Natural killer cell (primary cell): ENCODE results near the gene TBC1D3H. TPM values are rescaled to one million over a fixed set of nuclear protein-coding genes. Genes with fewer than 3 reads are reported as not detected.
"Not testable (repeated sequence)": the region's sequence is repeated elsewhere in the genome, so short reads cannot be mapped to it uniquely, and the experiment has no call there.

ENCODE experiments used
- ATAC-seq, 3 donors: fragments of 150-1000 bp in 2 of 3; fragments of 200-7000 bp in 1 of 3; cut with Tn5 transposase; 1 replicate in 1 of 3; 2 replicates in 2 of 3; pipeline ENCODE4 v1.10.0; 2021; ENCODE audit warnings: mild to moderate bottlenecking in 2 of 3, moderate library complexity in 2 of 3
- DNase-seq, 2 donors: peaks; one replicate each; pipeline versions ENCODE4 v3.0.0 to v3.0.0-alpha.2; 2013 to 2021; ENCODE audit warnings: mixed read lengths in 1 of 2
- H3K27ac ChIP-seq: one replicate; pipeline ENCODE4 v1.5.1; 2013; ENCODE audit warnings: mild to moderate bottlenecking, low read length
- H3K27me3 ChIP-seq: one replicate; pipeline ENCODE4 v1.6.1; 2013; ENCODE audit warnings: low read length; ENCODE audit not compliant: control insufficient read depth, insufficient read depth
- H3K36me3 ChIP-seq: one replicate; pipeline ENCODE4 v1.6.1; 2013; ENCODE audit warnings: low read length; ENCODE audit not compliant: control insufficient read depth, insufficient read depth
- H3K4me1 ChIP-seq: one replicate; pipeline ENCODE4 v1.6.1; 2013; ENCODE audit warnings: low read length; ENCODE audit not compliant: control insufficient read depth, insufficient read depth
- H3K4me3 ChIP-seq: one replicate; pipeline ENCODE4 v1.5.1; 2013; ENCODE audit warnings: low read length
- H3K9me3 ChIP-seq: one replicate; pipeline ENCODE4 v1.6.1; 2013; ENCODE audit warnings: low read length; ENCODE audit not compliant: control insufficient read depth, insufficient read depth
- H3K27ac Mint-ChIP-seq, 2 donors: one replicate each; pipeline ENCODE4 v1.8.0; 2022; ENCODE audit warnings: mild to moderate bottlenecking in 2 of 2, mixed read lengths in 2 of 2, moderate library complexity in 1 of 2
- H3K27me3 Mint-ChIP-seq, 2 donors: one replicate each; pipeline ENCODE4 v1.8.0; 2022; ENCODE audit warnings: low read depth in 2 of 2, mixed read lengths in 2 of 2
- H3K36me3 Mint-ChIP-seq: one replicate; pipeline ENCODE4 v1.8.0; 2022; ENCODE audit warnings: mixed read lengths
- H3K4me1 Mint-ChIP-seq, 2 donors: one replicate each; pipeline ENCODE4 v1.8.0; 2022; ENCODE audit warnings: mixed read lengths in 2 of 2
- H3K4me3 Mint-ChIP-seq: one replicate; pipeline ENCODE4 v1.8.0; 2022; ENCODE audit warnings: mild to moderate bottlenecking, moderate library complexity, mixed read lengths
- H3K9me3 Mint-ChIP-seq, 2 donors: one replicate each; pipeline ENCODE4 v1.8.0; 2022; ENCODE audit warnings: mixed read lengths in 2 of 2
- whole genome bisulfite sequencing: methylation state at CpG from one replicate; pipeline ENCODE4 v1.1.7; 2013; ENCODE audit warnings: missing lambda C conversion rate; ENCODE audit not compliant: insufficient coverage; 5-methylcytosine and 5-hydroxymethylcytosine counted together
- intact Hi-C: fragments of 100-400 bp; cut with micrococcal nuclease; formaldehyde crosslinking; loops from one replicate; pipeline ENCODE4 v1.14.2; 2022
- total RNA-seq, 4 donors: library from RNA; stranded (reverse); fragments of 120-200 nt in 1 of 4; gene quantifications; one replicate each; pipeline versions ENCODE4 v1.2.3 to v1.2.4, GENCODE V29; 2013 to 2022

TBC1D3H gene
- not detected for total RNA-seq
- total RNA-seq (2013), result not detected

DNA sequence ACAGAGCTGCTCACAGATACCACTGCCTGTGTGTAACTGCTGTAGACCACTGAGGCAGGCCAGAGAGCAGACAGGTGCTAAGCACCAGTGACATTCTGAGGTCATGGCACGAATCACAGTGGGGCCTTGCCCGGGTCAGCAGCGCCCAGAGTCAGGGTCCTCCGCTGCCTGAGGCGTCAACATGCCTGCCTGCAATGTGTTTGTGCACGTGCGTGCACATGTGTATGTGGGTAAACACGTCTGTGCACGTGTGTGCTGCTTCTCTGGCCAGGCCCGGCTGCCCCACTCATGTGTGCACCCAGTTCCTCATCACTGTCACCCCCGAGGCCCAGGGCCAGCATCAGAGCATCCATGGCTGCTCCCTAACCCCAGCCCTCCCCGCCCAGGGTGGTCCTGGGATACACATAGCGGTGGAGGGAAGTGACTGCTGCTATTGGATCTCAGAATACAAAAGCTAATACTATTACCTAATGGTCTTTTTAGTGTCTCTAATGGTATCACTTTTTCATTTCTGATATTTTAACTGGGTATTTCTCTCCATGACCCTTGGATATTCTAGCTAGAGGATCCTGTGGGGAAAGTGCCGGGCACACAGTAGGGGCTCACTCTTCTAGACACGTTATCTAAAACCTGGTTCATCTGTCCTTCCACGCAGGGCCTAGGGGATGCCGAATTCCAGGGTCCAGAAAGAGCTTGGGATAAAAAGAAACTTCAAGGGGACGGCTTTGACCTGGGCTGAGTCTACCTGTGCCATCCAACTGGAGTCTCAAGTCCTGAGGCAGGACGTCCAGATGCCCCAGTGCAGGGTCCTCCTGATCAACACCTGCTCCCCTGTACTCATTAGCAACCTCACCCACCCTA, at the start of gene TBC1D3H:
Gene TBC1D3H, minus strand, starts transcription at position 51 of the 861 bp plus-strand sequence. CDS start 1,540 bp downstream, outside the sequence.
- H3K27ac ChIP-seq, H3K36me3 ChIP-seq, H3K36me3 Mint-ChIP-seq, H3K4me1 Mint-ChIP-seq, H3K9me3 ChIP-seq, H3K27me3 Mint-ChIP-seq, intact Hi-C loops, H3K4me3 Mint-ChIP-seq, H3K27me3 ChIP-seq, H3K4me1 ChIP-seq, H3K4me3 ChIP-seq, H3K27ac Mint-ChIP-seq, H3K9me3 Mint-ChIP-seq, DNase-seq, ATAC-seq: not testable (repeated sequence)
- WGBS, result 63% methylated on average over 3 of the region's 19 CpGs

DNA sequence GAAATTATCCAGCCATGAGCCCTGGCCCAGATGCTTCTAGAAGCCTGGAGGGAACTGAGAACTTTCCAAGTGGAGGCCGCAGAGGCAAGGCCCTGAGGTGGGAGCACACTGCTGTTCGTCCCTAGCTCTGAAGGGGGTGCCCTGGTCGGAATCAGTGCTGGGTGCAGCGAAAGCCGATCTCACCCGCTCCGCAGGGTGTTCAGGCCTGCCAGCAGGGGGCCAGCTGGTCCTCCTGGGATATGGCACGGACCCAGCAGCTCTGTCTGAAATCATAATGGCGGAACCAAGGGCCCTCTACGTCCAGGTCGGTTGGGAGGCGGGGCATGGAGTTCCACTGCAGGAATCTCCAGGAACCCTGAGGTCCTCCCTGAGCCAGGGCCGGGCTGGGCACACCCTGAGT, 40.7 kb upstream of the TBC1D3H start:
- H3K36me3 ChIP-seq, H3K36me3 Mint-ChIP-seq, H3K4me1 ChIP-seq, H3K4me1 Mint-ChIP-seq, H3K4me3 Mint-ChIP-seq, H3K27ac ChIP-seq, H3K27me3 Mint-ChIP-seq, H3K4me3 ChIP-seq, H3K9me3 ChIP-seq, ATAC-seq, DNase-seq, H3K9me3 Mint-ChIP-seq, H3K27me3 ChIP-seq, intact Hi-C loops, H3K27ac Mint-ChIP-seq: not testable (repeated sequence)
- no CpG with 5 or more reads among the region's 13 CpGs for WGBS

DNA sequence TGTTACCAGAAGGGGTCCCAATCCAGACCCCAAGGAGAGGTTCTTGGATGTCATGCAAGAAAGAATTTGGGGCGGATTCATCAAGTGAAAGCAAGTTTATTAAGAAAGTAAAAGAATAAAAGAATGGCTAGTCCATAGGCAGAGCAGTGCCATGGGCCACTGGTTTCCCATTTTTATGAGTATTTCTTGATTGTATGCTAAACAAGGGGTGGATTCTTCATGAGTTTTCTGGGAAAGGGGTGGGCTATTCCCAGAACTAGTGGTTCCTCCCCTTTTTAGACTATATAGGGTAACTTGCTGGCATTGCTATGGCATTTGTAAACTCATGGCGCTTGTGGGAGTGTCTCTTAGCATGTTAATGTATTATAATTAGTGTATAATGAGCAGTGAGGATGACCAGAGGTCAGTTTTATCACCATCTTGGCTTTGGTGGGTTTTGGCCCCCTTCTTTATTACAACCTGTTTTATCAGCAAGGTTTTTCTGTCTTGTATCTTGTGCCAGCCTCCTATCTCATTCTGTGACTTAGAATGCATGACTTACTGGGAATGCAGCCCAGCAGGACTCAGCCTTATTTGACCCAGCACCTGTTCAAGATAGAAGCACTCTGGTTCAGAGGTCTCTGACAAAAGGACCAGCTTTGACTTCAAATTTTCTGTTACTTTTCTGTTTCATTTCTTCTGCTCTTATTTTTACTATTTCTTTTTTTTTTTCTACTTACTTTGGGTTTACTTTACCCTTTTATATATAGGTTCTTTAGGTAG, 27.1 kb upstream of the TBC1D3H start:
- H3K4me1 ChIP-seq, H3K4me1 Mint-ChIP-seq, H3K27me3 ChIP-seq, ATAC-seq, H3K27ac ChIP-seq, H3K27ac Mint-ChIP-seq, H3K36me3 ChIP-seq, DNase-seq, intact Hi-C loops, H3K27me3 Mint-ChIP-seq, H3K36me3 Mint-ChIP-seq, H3K4me3 ChIP-seq, H3K9me3 ChIP-seq, H3K4me3 Mint-ChIP-seq, H3K9me3 Mint-ChIP-seq: not testable (repeated sequence)
- no CpG with 5 or more reads among the region's 2 CpGs for WGBS

DNA sequence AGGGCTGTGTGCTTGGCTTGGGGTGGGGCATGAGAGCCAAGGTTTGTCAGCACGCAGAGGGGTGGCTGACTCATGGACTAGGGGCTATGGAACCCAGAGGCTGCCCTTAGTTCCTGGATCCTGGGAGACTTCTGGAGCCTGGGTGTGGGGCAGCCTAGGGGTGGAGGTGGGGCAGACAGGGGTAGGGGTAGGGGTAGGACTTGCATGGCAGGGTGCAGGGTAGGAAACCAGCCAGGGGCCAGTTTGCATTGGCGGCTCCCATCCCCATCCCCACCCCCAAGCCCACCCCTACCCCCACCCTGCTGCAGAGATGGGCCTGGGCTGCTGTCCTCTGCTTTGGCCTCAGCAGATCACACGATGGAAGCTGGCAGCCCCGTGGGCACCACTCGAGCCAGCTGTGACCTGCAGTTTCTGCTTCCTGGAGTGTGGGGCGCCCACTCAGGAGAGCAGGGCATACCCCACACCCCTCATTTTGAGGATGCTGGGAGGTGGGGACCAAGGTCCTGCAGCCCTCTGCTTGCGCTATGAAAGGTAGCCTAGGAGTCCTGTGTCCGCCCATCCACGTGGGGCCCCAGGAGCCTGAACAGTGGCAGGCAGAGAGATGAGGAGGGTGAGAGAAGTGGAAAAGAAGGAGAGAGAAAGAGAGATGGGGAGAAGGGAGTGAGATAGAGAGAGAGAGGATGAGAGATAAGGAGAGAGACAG, 2.9 kb upstream of the TBC1D3H start:
- intact Hi-C loops, H3K36me3 Mint-ChIP-seq, ATAC-seq: not testable (repeated sequence)

DNA sequence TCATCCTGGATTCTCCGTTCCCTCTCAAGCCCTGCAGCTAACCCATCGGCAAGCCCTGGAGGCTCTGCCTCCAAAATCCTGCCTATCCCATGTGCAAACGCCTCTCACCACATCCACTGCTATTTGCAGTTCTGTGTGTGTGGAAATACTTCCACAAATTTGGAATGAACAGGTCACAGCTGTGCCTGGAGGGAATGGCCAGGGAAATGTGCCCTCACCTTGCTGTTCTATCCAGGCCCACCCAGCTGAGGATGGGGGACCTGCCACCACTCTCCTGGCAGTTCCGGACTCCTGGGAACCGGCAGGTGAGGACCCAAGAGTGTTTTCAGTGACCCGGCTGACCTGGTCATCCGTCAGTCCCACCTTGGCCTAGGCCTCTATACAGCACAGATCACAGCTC, 12.3 kb downstream of the TBC1D3H start:
- H3K9me3 ChIP-seq, H3K36me3 Mint-ChIP-seq, H3K27ac Mint-ChIP-seq, H3K27ac ChIP-seq, ATAC-seq, H3K4me3 Mint-ChIP-seq, H3K4me1 ChIP-seq, H3K27me3 Mint-ChIP-seq, H3K4me3 ChIP-seq, DNase-seq, H3K27me3 ChIP-seq, H3K4me1 Mint-ChIP-seq, intact Hi-C loops, H3K9me3 Mint-ChIP-seq, H3K36me3 ChIP-seq: not testable (repeated sequence)
- no CpG with 5 or more reads among the region's 7 CpGs for WGBS

More for the DNA sequence above, 2.9 kb upstream of the TBC1D3H start:
- not testable (repeated sequence) for H3K4me1 ChIP-seq, H3K9me3 ChIP-seq, H3K27me3 ChIP-seq, DNase-seq, H3K27ac Mint-ChIP-seq, H3K9me3 Mint-ChIP-seq, H3K36me3 ChIP-seq, H3K4me3 Mint-ChIP-seq, H3K27me3 Mint-ChIP-seq, H3K4me1 Mint-ChIP-seq, H3K4me3 ChIP-seq, H3K27ac ChIP-seq
- WGBS, result no CpG with 5 or more reads among the region's 9 CpGs

DNA sequence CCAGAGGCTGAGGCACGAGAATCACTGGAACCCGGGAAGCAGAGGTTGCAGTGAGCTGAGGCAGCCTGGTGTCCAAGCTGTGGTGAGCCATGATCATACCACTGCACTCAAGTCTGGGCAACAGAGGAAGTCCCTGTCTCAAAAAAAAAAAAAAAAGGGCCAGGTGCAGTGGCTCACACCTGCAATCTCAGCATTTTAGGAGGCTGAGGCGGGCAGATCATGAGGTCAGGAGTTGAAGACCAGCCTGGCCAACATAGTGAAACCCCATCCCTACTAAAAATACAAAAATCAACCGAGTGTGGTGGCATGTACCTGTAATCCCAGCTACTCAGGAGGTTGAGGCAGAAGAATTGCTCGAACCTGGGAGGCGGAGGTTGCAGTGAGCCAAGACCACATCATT, 25.7 kb downstream of the TBC1D3H start:
- H3K9me3 ChIP-seq, intact Hi-C loops, H3K27me3 Mint-ChIP-seq, DNase-seq, H3K4me1 Mint-ChIP-seq, H3K4me3 ChIP-seq, ATAC-seq, H3K36me3 ChIP-seq, H3K36me3 Mint-ChIP-seq, H3K9me3 Mint-ChIP-seq, H3K27ac Mint-ChIP-seq, H3K4me3 Mint-ChIP-seq, H3K4me1 ChIP-seq, H3K27ac ChIP-seq, H3K27me3 ChIP-seq: not testable (repeated sequence)
- no CpG with 5 or more reads among the region's 6 CpGs for WGBS
